ENCODE measurements around the gene RNF186.
"Not testable (repeated sequence)": the region's sequence is repeated elsewhere in the genome, so short reads cannot be mapped to it uniquely, and the experiment has no call there.

Gene RNF186

DNA sequence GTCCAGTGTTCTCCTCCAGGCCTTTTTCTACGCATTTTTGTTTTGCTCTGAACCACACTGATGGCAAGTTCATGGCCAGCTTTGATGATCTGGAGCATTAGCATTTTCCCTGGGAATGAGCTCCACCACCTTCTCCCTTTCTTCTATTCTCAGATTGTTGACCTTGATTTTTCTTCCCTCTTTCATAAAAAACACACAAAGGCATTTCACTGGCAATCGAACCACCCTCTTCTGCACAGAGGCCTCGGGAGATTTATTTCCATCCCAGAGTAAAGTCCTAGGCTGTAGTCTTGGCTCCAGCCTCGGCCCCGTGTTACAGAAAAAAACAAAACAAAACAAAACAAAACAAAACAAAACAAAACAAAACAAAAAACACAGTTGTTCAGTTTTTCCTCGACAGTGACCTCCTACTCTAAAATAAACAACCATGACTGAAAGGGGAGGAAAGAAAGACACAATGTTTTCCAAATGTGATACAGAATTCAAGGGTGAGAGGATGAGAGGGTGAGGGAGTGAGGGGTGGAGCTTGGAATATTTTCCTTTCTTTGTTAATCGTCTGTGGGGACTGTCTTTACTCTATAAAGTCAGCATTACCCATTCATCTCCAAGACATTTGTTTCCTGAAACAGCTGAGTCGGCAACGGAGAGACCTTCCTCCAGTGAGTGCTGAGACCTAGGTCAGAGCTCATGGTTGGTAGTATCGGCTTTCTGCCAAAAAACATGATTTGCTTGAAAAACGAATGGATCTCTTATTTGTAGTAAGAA is 29.8 kb upstream of the RNF186 start:
- Mint-ChIP-seq H3K4me3 (no peak overlapping the region), H3K27me3 (peaks cover 14% of the 10 kb centered on the region), H3K27ac (no peak overlapping the region), H3K36me3 (no peaks in the 10 kb centered on the region), H3K4me1 (ENCODE audit: low read depth) (peaks cover 2% of the 10 kb centered on the region), H3K9me3 (ENCODE audit: low read depth) (no peaks in the 10 kb centered on the region)

DNA sequence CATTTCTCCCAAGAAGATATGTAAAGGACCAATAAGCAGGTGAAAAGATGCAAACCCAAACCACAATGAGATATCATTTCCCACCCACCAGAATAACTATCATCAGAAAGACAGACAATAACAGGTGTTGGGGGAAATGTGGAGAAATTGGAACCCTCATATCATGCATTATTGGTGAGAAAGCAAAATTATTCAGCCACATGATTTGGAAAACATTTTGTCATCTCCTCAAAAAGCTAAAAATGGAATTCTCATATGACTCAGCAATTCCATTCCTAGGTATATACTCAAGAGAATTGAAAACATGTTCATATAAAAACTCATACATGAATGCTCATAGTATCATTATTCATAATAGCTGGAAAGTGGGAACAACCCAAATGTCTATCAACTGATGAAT is 25.1 kb upstream of the RNF186 start:
- H3K27ac Mint-ChIP-seq, result no peak overlapping the region
- peaks cover 14% of the 10 kb centered on the region for H3K27me3 Mint-ChIP-seq
- no peak overlapping the region for H3K4me3 Mint-ChIP-seq
- H3K9me3 Mint-ChIP-seq (ENCODE audit: low read depth), result no peaks in the 10 kb centered on the region
- H3K4me1 Mint-ChIP-seq (ENCODE audit: low read depth), result peaks cover 2% of the 10 kb centered on the region
- no peaks in the 10 kb centered on the region for H3K36me3 Mint-ChIP-seq

DNA sequence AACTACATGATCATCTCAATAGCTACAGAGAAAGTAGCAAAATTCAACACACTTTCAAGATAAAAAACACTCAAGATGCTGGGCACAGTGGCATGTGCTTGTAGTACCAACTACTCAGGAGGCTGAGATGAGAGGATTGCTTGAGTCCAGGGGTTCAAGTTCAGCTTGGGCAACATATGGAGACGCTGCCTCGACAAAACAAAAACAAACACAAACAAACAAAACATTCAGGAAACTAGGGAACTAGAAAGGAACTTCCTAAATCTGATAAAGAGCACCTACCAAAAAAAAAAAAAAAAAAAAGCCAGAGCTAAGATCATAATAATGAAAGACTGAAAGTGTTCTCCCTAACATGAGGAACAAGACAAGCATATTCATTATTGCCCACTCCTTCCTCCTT is 22.8 kb upstream of the RNF186 start:
- Mint-ChIP-seq H3K9me3 (ENCODE audit: low read depth) (no peaks in the 10 kb centered on the region), H3K27me3 (peaks cover 9% of the 10 kb centered on the region), H3K27ac (no peak overlapping the region), H3K4me3 (no peak overlapping the region), H3K36me3 (peaks cover 1% of the 10 kb centered on the region), H3K4me1 (ENCODE audit: low read depth) (peaks cover 2% of the 10 kb centered on the region)

DNA sequence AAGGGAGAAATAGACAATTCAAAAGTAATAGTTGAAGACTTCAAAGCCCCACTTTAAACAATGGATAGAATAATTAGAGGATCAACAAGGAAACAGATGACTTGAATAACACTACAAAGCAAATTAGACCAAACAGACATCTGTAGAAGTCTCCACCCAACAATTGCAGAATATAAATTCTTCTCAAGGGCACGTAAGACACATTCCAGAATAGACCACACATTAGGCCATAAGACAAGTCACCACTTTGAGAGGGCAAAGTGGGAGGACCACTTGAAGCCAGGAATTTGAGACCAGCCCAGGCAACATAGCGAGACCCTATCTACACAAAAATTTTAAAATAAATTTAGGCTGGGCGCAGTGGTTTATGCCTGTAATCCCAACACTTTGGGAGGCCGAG is 20.5 kb upstream of the RNF186 start:
- H3K4me1 Mint-ChIP-seq (ENCODE audit: low read depth), result peaks cover 2% of the 10 kb centered on the region
- H3K27me3 Mint-ChIP-seq, result peaks cover 18% of the 10 kb centered on the region
- H3K36me3 Mint-ChIP-seq, result peaks cover 11% of the 10 kb centered on the region
- peaks cover 5% of the 10 kb centered on the region for H3K9me3 Mint-ChIP-seq (ENCODE audit: low read depth)
- H3K4me3 Mint-ChIP-seq, result no peak overlapping the region
- no peak overlapping the region for H3K27ac Mint-ChIP-seq

DNA sequence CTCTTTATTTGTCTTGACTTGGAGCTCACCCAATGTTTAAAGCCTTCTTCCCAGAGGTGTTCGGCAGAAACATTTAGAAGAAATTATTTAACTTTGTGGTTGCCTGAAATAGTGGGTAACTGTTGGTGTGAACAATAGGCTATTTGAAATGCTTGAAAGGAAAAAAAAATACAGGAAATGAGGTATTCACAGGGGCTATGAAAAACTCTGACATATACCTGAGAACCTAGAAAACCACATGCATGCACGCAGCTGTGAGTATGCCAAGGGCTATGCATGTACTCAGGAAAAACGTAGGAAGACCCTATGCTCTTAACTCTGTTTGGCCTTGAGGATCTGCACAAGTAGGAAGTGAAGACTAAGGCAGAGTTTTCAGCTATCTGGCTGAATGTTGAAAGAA is 16.4 kb upstream of the RNF186 start:
- Mint-ChIP-seq H3K4me3 (no peak overlapping the region), H3K27ac (no peak overlapping the region), H3K9me3 (ENCODE audit: low read depth) (peaks cover 5% of the 10 kb centered on the region), H3K4me1 (ENCODE audit: low read depth) (no peaks in the 10 kb centered on the region), H3K27me3 (peaks cover 27% of the 10 kb centered on the region), H3K36me3 (peaks cover 12% of the 10 kb centered on the region)

DNA sequence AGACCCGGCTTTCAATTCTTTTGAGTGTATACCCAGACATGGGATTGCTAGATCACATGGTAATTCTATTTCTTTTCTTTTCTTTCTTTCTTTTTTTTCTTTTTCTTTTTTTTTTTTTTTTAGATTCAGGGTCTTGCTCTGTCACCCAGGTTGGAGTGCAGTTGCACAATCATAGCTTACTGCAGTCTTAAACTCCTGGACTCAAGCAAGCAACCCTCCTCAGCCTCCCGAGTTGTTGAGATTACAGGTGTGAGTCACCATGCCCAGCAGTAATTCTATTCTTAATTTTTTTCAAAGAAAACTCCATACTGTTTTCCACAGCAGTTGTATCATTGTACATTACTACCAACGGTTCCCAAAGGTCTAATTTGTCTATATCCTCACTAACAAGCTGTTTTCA is 13.5 kb upstream of the RNF186 start:
- Mint-ChIP-seq H3K4me3 (no peak overlapping the region), H3K27me3 (peaks cover 25% of the 10 kb centered on the region), H3K27ac (no peak overlapping the region), H3K9me3 (ENCODE audit: low read depth) (peaks cover 5% of the 10 kb centered on the region), H3K4me1 (ENCODE audit: low read depth) (no peaks in the 10 kb centered on the region), H3K36me3 (peaks cover 12% of the 10 kb centered on the region)

DNA sequence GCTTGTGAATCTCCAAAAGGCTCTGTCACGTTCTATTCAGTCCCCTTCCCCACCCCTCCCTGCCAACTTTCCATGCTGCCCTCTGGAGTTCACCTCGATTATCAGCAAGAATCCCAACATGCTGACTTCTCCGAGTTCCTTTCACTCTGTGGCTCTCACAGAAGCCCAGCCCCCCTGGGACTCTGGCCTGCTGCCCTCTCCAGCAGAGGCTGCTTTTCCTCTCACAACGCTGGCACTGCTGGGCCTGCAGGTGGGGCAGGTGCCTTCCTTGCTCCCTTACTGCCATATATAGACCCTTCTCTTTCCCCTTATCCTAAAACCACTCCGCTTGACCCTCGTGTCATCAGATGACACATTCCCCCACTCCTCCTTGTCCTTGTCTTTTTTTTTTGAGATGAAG is 10.2 kb upstream of the RNF186 start:
- Mint-ChIP-seq H3K9me3 (ENCODE audit: low read depth) (no peaks in the 10 kb centered on the region), H3K4me3 (no peak overlapping the region), H3K36me3 (no peaks in the 10 kb centered on the region), H3K27me3 (peaks cover 11% of the 10 kb centered on the region), H3K4me1 (ENCODE audit: low read depth) (no peaks in the 10 kb centered on the region), H3K27ac (no peak overlapping the region)

DNA sequence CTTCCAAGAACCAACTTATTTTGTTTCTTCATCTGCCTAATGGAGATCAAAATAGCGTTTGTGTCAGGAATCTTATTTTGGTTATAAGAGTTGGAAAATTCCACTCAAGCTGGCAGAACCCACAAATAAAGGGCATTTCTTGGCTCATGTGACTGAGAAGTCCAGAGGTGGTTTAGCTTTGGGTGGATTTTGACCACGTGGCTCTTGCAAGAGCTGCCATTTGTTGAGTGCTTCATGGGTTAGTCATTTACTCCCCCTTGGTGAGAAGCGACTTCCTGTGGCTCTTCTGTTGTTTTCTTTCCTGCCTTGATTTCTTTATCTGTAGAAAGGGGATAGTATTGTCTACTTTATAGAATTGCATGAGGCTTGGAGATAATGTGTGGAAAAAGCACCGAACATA is 9.5 kb upstream of the RNF186 start:
- no peak overlapping the region for H3K27ac Mint-ChIP-seq
- H3K4me1 Mint-ChIP-seq (ENCODE audit: low read depth), result no peaks in the 10 kb centered on the region
- peaks cover 10% of the 10 kb centered on the region for H3K27me3 Mint-ChIP-seq
- no peak overlapping the region for H3K4me3 Mint-ChIP-seq
- H3K36me3 Mint-ChIP-seq, result no peaks in the 10 kb centered on the region
- no peaks in the 10 kb centered on the region for H3K9me3 Mint-ChIP-seq (ENCODE audit: low read depth)

DNA sequence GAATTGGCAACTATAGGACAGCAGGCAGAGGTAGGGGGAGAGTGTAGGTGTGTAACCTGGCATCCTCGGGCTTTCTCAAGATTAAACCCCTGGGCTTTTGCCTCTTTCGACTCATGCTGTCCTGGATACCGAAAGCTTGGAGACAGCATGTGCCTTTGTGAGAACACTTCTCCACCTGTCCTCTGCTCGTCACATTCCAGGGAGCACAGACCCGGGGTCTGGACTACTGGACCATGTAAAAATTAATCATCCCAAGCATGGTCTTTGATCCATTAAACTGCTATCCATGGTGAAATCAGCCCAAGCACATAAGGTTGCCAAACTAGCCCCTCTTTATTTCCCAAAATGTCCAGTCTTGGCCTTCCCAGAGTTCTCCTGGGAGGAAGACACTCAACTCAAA is 9.0 kb upstream of the RNF186 start:
- no peaks in the 10 kb centered on the region for H3K36me3 Mint-ChIP-seq
- no peaks in the 10 kb centered on the region for H3K9me3 Mint-ChIP-seq (ENCODE audit: low read depth)
- no peak overlapping the region for H3K27ac Mint-ChIP-seq
- peaks cover 5% of the 10 kb centered on the region for H3K27me3 Mint-ChIP-seq
- H3K4me3 Mint-ChIP-seq, result no peak overlapping the region
- H3K4me1 Mint-ChIP-seq (ENCODE audit: low read depth), result no peaks in the 10 kb centered on the region

DNA sequence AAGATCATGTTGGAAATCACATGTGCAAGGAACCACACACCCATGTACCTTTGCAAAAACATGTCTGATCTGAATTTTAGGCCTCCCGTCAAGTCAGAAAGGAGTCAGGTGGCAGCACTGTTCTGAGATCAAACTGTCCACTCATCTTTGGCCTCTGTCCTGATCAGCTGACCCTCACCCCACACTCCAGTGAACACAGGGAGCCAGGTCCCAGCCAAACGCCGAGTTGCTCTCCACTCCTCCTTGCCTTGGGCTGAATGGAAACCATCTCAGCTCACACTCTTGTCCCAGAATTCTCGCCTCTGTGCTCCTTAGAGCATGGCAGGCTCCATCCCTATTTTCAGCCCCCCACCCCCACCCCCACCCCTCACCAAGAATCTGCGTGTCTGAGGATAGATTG is 4.6 kb upstream of the RNF186 start:
- Mint-ChIP-seq H3K4me3 (no peak overlapping the region), H3K27me3 (no peaks in the 10 kb centered on the region)

DNA sequence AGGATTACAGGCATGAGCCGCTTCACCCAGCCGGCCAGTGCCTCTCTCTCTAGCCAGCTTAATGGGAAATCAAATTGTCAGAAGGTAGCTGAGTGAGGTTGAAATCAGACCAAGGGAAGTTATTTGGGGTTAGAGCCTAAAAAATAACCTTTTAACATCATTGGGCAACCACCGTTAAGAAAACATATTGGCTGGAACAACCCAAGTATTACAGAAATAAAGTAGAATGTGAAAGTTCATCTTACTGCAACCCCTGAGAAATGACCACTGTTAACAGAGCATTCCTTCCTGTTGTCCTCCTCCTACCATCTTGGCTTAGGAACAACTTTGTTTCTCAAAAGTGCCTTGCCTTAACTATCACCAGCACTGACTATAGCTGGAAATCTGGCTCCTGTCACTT is 3.2 kb upstream of the RNF186 start:
- H3K27ac Mint-ChIP-seq, result no peak overlapping the region
- H3K4me1 Mint-ChIP-seq (ENCODE audit: low read depth), result no peaks in the 10 kb centered on the region
- H3K9me3 Mint-ChIP-seq (ENCODE audit: low read depth), result no peaks in the 10 kb centered on the region
- no peaks in the 10 kb centered on the region for H3K36me3 Mint-ChIP-seq
- no peak overlapping the region for H3K4me3 Mint-ChIP-seq
- no peaks in the 10 kb centered on the region for H3K27me3 Mint-ChIP-seq

More for the DNA sequence above, 4.6 kb upstream of the RNF186 start:
- Mint-ChIP-seq H3K27ac (no peak overlapping the region), H3K36me3 (no peaks in the 10 kb centered on the region), H3K9me3 (ENCODE audit: low read depth) (no peaks in the 10 kb centered on the region), H3K4me1 (ENCODE audit: low read depth) (no peaks in the 10 kb centered on the region)

DNA sequence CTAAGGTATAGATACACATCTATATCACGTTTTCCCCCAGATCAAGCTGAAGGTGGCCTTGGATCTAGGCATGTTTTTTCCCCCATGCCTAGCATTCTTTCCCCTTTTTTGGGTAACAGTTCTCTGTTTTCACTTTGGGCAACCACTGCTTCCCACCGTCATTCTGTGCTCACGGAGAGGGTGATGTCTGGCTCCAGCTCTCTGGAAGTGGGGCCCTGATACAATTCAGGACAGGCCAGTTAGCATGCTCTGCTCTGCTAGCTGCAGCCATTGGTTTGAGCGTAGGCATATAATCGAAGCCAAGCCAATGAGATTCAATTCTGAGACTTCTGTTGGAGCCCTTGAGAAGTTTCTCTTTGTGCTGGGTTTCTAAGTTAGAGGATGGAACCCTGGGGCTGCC is 2.1 kb upstream of the RNF186 start:
- no peaks in the 10 kb centered on the region for H3K9me3 Mint-ChIP-seq (ENCODE audit: low read depth)
- H3K4me3 Mint-ChIP-seq, result no peak overlapping the region
- H3K36me3 Mint-ChIP-seq, result no peaks in the 10 kb centered on the region
- no peaks in the 10 kb centered on the region for H3K27me3 Mint-ChIP-seq
- no peaks in the 10 kb centered on the region for H3K4me1 Mint-ChIP-seq (ENCODE audit: low read depth)
- no peak overlapping the region for H3K27ac Mint-ChIP-seq

DNA sequence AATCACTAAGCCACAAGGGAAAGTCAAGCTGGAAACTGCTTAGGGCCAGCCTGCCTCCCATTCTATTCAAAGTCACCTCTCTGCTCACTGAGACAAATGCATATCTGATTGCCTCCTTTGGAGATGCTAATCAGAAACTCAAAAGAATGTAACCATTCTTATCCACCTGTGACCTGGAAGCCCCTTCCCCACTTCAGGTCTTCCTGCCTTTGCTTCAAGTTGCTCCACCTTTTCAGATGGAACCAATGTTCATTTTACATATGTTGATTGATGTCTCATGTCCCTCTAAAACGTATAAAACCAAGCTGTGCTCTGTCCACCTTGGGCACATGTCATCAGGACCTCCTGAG is 1.6 kb upstream of the RNF186 start:
- H3K4me1 Mint-ChIP-seq (ENCODE audit: low read depth); H3K27me3 Mint-ChIP-seq; H3K36me3 Mint-ChIP-seq; H3K4me3 Mint-ChIP-seq; H3K27ac Mint-ChIP-seq; H3K9me3 Mint-ChIP-seq (ENCODE audit: low read depth): not testable (repeated sequence)

DNA sequence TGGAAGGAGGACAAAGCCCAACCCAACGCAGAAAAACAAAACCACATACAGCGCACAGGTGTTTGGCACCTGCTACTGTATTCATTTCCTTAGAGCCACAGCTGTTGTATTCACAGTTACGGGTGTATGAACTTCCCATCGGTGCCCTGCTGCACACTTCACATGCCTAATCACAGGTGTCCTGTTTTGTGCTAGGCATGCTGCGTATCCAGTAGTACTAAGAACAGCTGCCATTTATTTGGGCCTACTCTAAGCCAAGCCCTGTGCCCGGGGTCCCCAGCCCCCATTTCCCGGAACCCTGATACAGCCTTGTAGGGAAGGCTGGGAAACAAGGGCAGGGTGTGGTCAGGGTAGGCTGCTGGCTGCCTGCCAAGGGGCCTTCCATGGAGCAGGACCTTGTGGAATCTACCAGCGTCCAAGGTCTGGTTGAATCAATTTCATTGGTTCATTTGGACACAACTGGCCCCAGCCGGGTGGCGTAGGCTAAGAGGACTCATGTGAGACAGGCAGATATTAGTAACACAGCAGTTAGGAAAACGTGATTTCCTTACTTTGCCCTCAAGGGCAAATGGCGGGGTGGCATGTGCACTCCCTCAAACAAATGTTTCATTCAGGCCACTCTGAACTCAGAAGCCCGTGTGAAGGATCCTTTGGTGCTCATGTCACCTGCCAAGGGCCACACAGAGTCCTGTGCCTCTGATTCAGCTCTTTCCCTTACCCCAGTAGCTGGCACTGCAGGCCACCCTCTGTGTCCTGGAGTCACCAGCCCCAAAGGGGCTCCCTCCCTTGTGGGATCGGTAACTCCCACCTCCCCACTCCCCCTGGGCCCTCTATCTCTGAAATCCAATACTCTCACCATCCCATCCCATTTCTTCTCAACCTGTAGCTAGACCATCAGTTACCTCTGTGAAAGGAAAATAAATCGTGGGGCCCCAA is 986 bp upstream of the RNF186 start:
- Mint-ChIP-seq H3K9me3 (ENCODE audit: low read depth) (no peaks in the 10 kb centered on the region), H3K4me3 (no peak overlapping the region), H3K27me3 (no peaks in the 10 kb centered on the region), H3K36me3 (no peaks in the 10 kb centered on the region), H3K4me1 (ENCODE audit: low read depth) (no peaks in the 10 kb centered on the region), H3K27ac (no peak overlapping the region)

DNA sequence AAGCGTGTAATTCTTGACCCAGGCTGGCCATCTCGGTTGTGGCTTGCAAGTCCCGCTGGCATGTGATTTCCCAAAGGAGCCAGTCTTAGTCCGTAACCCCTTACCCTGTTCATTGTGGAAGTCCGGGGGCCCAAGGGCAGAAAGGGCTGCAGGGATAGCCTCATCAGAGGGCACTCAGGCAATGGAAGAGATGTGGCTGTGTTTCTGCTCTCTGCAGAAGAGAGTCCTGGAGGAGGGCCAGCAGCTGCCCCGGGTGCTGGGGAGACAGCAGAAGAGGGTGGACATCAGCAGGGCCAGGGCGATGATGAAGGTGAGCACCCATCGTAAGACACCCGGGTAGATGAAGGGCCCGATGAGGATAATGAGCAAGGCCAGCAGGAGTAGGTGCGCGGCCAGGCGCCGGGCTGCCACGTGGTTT is 830 bp downstream of the RNF186 start:
- Mint-ChIP-seq H3K9me3 (ENCODE audit: low read depth) (no peaks in the 10 kb centered on the region), H3K27me3 (no peaks in the 10 kb centered on the region), H3K27ac (no peak overlapping the region), H3K4me1 (ENCODE audit: low read depth) (no peaks in the 10 kb centered on the region), H3K36me3 (no peaks in the 10 kb centered on the region), H3K4me3 (no peak overlapping the region)

DNA sequence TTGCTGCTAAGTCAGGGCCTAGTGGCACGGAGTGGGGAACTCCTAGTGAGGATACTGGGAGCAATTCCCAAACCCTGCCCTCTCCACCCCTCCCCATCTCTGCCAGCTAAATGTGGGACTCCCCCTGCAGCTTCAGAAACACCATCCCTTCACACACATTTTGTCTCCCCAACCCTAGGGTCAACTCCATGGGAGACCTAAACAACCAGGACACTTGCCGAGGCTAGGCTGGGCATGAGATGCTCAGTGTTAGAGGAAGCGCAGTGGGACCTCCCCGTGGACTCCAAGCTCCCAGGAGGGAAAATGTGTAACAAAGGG is 1.5 kb downstream of the RNF186 start:
- no peaks in the 10 kb centered on the region for H3K27me3 Mint-ChIP-seq
- no peaks in the 10 kb centered on the region for H3K36me3 Mint-ChIP-seq
- H3K4me1 Mint-ChIP-seq (ENCODE audit: low read depth), result no peaks in the 10 kb centered on the region
- H3K9me3 Mint-ChIP-seq (ENCODE audit: low read depth), result no peaks in the 10 kb centered on the region
- no peak overlapping the region for H3K4me3 Mint-ChIP-seq
- H3K27ac Mint-ChIP-seq, result no peak overlapping the region

Measured in activated naive CD8-positive, alpha-beta T cell (primary cell).